GM18909 (cell line): Measurements from ENCODE around the gene PMP22.

Experiments used
- ATAC-seq: cut with Tn5 transposase; IDR thresholded peaks from one replicate; pipeline ENCODE4 v1.9.1; 2021; ENCODE audit warnings: mild to moderate bottlenecking; ENCODE audit not compliant: unreplicated experiment, poor library complexity

Gene PMP22

GRCh38 chr17:15257258-15257788 lies 7.8 kb downstream of the PMP22 start:
- ATAC-seq: peak; percentile 78

- ATAC-seq: no peak
These were observed 8.4 kb downstream of the PMP22 start for GRCh38 chr17:15256689-15257088.

GRCh38 chr17:15255713-15256454 lies 9.2 kb downstream of the PMP22 start:
- ATAC-seq: no peak

- no peak for ATAC-seq
These were observed 14.8 kb downstream of the PMP22 start for GRCh38 chr17:15250135-15250860.

- no peak for ATAC-seq
These were observed 15.6 kb downstream of the PMP22 start for GRCh38 chr17:15249487-15249886.

- no peak for ATAC-seq
These were observed 17.1 kb downstream of the PMP22 start for GRCh38 chr17:15247891-15248529.

GRCh38 chr17:15245054-15245453 lies 20.1 kb downstream of the PMP22 start:
- no peak for ATAC-seq

GRCh38 chr17:15240644-15241043 lies 24.5 kb downstream of the PMP22 start:
- ATAC-seq: no peak

GRCh38 chr17:15239491-15239890 lies 25.6 kb downstream of the PMP22 start:
- ATAC-seq: no peak

- no peak for ATAC-seq
These were observed 26.3 kb downstream of the PMP22 start for GRCh38 chr17:15238676-15239422.

GRCh38 chr17:15238057-15238456 lies 27.1 kb downstream of the PMP22 start:
- ATAC-seq: no peak

GRCh38 chr17:15237106-15237425 lies 28.1 kb downstream of the PMP22 start:
- no peak for ATAC-seq

- no peak for ATAC-seq
These were observed 28.6 kb downstream of the PMP22 start for GRCh38 chr17:15236281-15237105.

GRCh38 chr17:15233971-15234370 lies 31.2 kb downstream of the PMP22 start:
- ATAC-seq: no peak

- ATAC-seq: no peak
These were observed 31.9 kb downstream of the PMP22 start for GRCh38 chr17:15233022-15233805.

GRCh38 chr17:15232517-15232915 lies 32.6 kb downstream of the PMP22 start:
- no peak for ATAC-seq

- ATAC-seq: no peak
These were observed 33.1 kb downstream of the PMP22 start for GRCh38 chr17:15231851-15232516.

GRCh38 chr17:15230866-15231265 lies 34.3 kb downstream of the PMP22 start:
- ATAC-seq: no peak
